ENCODE measurements around the gene CPSF4L.

CPSF4L gene

DNA sequence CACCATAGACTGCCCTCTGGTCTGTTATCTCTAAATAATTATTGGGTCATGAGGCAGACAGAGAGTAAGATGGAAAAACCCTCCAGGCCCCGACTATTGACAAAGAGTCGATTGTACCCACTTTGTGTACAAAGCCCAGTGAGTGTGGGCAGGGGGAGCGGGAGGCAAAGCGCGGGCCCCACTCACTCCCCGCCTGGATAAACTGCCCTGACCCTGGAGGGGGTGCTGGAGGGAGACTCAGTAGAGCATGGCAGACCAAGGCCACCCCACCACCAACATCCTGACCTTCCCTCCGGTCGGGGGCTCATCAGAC lies 11.2 kb upstream of the CPSF4L start:
- H3K27ac ChIP-seq: no peak overlapping the region
- TF ChIP-seq, protein P1, sequence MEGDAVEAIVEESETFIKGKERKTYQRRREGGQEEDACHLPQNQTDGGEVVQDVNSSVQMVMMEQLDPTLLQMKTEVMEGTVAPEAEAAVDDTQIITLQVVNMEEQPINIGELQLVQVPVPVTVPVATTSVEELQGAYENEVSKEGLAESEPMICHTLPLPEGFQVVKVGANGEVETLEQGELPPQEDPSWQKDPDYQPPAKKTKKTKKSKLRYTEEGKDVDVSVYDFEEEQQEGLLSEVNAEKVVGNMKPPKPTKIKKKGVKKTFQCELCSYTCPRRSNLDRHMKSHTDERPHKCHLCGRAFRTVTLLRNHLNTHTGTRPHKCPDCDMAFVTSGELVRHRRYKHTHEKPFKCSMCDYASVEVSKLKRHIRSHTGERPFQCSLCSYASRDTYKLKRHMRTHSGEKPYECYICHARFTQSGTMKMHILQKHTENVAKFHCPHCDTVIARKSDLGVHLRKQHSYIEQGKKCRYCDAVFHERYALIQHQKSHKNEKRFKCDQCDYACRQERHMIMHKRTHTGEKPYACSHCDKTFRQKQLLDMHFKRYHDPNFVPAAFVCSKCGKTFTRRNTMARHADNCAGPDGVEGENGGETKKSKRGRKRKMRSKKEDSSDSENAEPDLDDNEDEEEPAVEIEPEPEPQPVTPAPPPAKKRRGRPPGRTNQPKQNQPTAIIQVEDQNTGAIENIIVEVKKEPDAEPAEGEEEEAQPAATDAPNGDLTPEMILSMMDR (conservative IDR thresholded peaks at IDR 0.05): no peak

- TF ChIP-seq, protein P1 (conservative IDR thresholded peaks at IDR 0.05): no peak
- H3K27ac ChIP-seq: no peak overlapping the region
Measured at GRCh38 chr17:73271072-73271471, 9.4 kb upstream of the CPSF4L start.

GRCh38 chr17:73269791-73270190 lies 8.1 kb upstream of the CPSF4L start:
- H3K27ac ChIP-seq: no peak overlapping the region
- TF ChIP-seq, protein P1 (conservative IDR thresholded peaks at IDR 0.05): no peak

DNA sequence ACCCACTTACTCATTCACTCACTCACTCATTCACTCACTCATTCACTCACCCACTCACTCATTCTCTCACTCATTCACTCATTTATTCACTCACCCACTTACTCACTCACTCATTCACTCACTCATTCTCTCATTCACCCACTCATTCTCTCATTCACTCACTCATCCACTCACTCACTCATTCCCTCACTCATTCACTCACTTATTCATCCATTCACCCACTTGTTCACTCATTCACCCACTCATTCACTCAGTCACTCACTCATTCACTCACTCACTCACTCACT lies 7.6 kb upstream of the CPSF4L start:
- no peak overlapping the region for H3K27ac ChIP-seq
- TF ChIP-seq, protein P1 (conservative IDR thresholded peaks at IDR 0.05): no peak

- TF ChIP-seq, protein P1 (conservative IDR thresholded peaks at IDR 0.05): no peak
- no peak overlapping the region for H3K27ac ChIP-seq
Measured at GRCh38 chr17:73268582-73269328, 7.1 kb upstream of the CPSF4L start.

GRCh38 chr17:73267648-73268537 lies 6.2 kb upstream of the CPSF4L start:
- TF ChIP-seq, protein P1 (conservative IDR thresholded peaks at IDR 0.05): no peak
- no peak overlapping the region for H3K27ac ChIP-seq

- TF ChIP-seq, protein P1 (conservative IDR thresholded peaks at IDR 0.05): no peak
- no peak overlapping the region for H3K27ac ChIP-seq
Measured at GRCh38 chr17:73266796-73267195, 5.1 kb upstream of the CPSF4L start.
